Transverse colon (tissue), 3 donors: ENCODE measurements around the gene MFSD12.

ENCODE experiments used
- CTCF ChIP-seq, 5 experiments: fragments of 200-600 bp in 3 of 5; fragments of 450-650 bp in 2 of 5; sonication (generic) in 3 of 5; IDR thresholded peaks; 1 replicate in 2 of 5; 2 replicates in 3 of 5; pipeline ENCODE4 v1.5.1; 2016 to 2017; ENCODE audit warnings: antibody characterized with exemption in 5 of 5, inconsistent platforms in 3 of 5, mild to moderate bottlenecking in 2 of 5, moderate library complexity in 1 of 5
- EP300 ChIP-seq: sonication (generic); formaldehyde crosslinking; IDR thresholded peaks from one replicate; pipeline ENCODE4 v1.6.1; 2017; ENCODE audit warnings: antibody characterized with exemption, low read depth
- POLR2A ChIP-seq: fragments of 450-650 bp; IDR thresholded peaks from one replicate; pipeline ENCODE4 v1.6.1; 2016; ENCODE audit warnings: antibody characterized with exemption, mild to moderate bottlenecking, moderate library complexity

GRCh38 chr19:3565139-3565538, 7.8 kb upstream of the MFSD12 start:
- TF ChIP-seq POLR2A (no peak), CTCF (IDR thresholded peaks at IDR 0.05) (no peak), EP300 (no peak)
